ENCODE measurements around the gene VPS11. TPM values are rescaled to one million over a fixed set of nuclear protein-coding genes. Genes with fewer than 3 reads are reported as not detected.
"Not testable (repeated sequence)": the region's sequence is repeated elsewhere in the genome, so short reads cannot be mapped to it uniquely, and the experiment has no call there.

VPS11 gene
- total RNA-seq, 1 donor, result 29.4 TPM

GRCh38 chr11:119094816-119095065 is 27.1 kb downstream of the VPS11 start:
- peak overlapping the region; percentile 75 for H3K4me3 ChIP-seq (ENCODE audit: low read depth, low read length)
- peak; percentile 80 for DNase-seq (ENCODE audit: low read depth)
- TF ChIP-seq, protein P1, sequence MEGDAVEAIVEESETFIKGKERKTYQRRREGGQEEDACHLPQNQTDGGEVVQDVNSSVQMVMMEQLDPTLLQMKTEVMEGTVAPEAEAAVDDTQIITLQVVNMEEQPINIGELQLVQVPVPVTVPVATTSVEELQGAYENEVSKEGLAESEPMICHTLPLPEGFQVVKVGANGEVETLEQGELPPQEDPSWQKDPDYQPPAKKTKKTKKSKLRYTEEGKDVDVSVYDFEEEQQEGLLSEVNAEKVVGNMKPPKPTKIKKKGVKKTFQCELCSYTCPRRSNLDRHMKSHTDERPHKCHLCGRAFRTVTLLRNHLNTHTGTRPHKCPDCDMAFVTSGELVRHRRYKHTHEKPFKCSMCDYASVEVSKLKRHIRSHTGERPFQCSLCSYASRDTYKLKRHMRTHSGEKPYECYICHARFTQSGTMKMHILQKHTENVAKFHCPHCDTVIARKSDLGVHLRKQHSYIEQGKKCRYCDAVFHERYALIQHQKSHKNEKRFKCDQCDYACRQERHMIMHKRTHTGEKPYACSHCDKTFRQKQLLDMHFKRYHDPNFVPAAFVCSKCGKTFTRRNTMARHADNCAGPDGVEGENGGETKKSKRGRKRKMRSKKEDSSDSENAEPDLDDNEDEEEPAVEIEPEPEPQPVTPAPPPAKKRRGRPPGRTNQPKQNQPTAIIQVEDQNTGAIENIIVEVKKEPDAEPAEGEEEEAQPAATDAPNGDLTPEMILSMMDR (IDR thresholded peaks at IDR 0.05; ENCODE audit: insufficient read depth, low read length), result peak; percentile 74

DNA sequence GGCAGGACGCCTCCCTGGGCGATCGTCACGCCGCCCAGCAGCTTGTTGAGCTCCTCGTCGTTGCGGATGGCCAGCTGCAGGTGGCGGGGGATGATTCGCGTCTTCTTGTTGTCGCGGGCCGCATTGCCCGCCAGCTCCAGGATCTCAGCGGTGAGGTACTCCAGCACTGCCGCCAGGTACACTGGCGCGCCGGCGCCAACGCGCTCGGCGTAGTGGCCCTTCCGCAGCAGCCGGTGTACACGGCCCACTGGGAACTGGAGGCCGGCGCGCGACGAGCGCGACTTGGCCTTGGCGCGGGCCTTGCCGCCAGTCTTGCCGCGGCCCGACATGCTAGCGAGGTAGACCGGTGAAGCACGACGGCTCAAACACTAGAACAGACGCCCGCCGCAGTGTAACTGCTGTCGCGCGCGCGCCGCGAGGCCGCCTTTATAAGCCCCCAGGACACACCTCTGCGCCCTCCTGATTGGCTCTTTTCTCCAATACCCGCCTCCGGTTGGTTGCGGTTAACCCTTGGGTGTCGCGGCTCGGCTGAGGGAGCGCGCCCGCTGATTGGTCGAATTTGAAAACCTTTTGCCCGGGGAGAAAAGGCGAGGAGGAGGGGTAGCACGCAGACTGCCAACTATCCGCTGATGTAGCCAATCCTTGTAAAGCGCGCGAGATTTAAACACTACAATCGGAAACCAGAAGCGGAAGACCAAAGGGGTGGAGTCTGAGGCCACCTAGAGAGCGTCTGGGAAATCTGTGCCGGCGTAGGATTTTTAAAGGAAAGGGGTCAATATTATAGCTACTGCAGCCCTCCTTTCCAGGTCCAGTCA is 27.7 kb downstream of the VPS11 start:
- TF ChIP-seq, protein P1 (IDR thresholded peaks at IDR 0.05; ENCODE audit: insufficient read depth, low read length), result no peak
- H3K4me3 ChIP-seq (ENCODE audit: low read depth, low read length), result peak overlapping the region; percentile 75
- peak; percentile 100 for DNase-seq (ENCODE audit: low read depth)

- TF ChIP-seq, protein P1 (IDR thresholded peaks at IDR 0.05; ENCODE audit: insufficient read depth, low read length), result no peak
- no peak for DNase-seq (ENCODE audit: low read depth)
- H3K4me3 ChIP-seq (ENCODE audit: low read depth, low read length), result no peak overlapping the region
Observed at GRCh38 chr11:119099711-119100110, 32.1 kb downstream of the VPS11 start.

- TF ChIP-seq, protein P1 (IDR thresholded peaks at IDR 0.05; ENCODE audit: insufficient read depth, low read length), result peak; percentile 53
- H3K4me3 ChIP-seq (ENCODE audit: low read depth, low read length), result peak overlapping the region; percentile 90
- peak; percentile 67 for DNase-seq (ENCODE audit: low read depth)
Observed at GRCh38 chr11:119100246-119100970, 32.8 kb downstream of the VPS11 start.

GRCh38 chr11:119100994-119101758 is 33.6 kb downstream of the VPS11 start:
- no peak for DNase-seq (ENCODE audit: low read depth)
- peak overlapping the region; percentile 90 for H3K4me3 ChIP-seq (ENCODE audit: low read depth, low read length)
- TF ChIP-seq, protein P1 (IDR thresholded peaks at IDR 0.05; ENCODE audit: insufficient read depth, low read length), result peak; percentile 11

GRCh38 chr11:119101759-119102423 is 34.3 kb downstream of the VPS11 start, which contains the start of gene DPAGT1:
Gene DPAGT1, minus strand, starts transcription at chr11:119101853. Its CDS starts 198 bp downstream, at chr11:119101655.
- TF ChIP-seq, protein P1 (IDR thresholded peaks at IDR 0.05; ENCODE audit: insufficient read depth, low read length), result no peak
- DNase-seq (ENCODE audit: low read depth), result peak; percentile 99

DNA sequence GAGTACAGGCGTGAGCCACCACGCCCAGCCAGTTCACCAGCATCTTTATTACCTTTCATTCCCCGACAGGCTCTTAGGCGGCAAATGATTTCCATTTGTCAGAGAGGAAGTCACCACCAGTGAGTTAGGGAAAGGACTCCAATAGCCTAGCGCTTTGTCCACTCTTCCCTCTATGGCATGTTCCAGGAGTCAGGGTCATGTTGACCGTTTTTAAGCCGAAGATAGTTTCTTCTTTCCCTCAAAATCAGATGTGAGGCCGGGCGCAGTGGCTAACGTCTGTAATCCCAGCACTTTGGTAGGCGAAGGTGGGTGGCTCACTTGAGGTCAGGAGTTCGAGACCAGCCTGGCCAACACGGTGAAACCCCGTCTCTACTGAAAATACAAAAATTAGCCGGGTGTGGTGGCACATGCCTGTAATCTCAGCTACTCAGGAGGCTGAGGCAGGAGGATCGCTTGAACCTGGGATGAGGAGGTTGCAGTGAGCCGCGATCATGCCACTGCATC is 35.6 kb downstream of the VPS11 start:
- H3K4me3 ChIP-seq (ENCODE audit: low read depth, low read length), result peak overlapping the region; percentile 90
- not testable (repeated sequence) for DNase-seq (ENCODE audit: low read depth)

More at GRCh38 chr11:119101759-119102423, 34.3 kb downstream of the VPS11 start, which contains the start of gene DPAGT1:
- H3K4me3 ChIP-seq (ENCODE audit: low read depth, low read length), result peak within 1 kb of the TSS; percentile 90
